A673 (cell line): ENCODE data around the gene TPH2.

ENCODE experiments used
- EZH2 ChIP-seq: fragments of 200-600 bp; sonication (generic); IDR thresholded peaks from 2 replicates; pipeline ENCODE4 v1.6.1; 2017; ENCODE audit warnings: borderline replicate concordance, low read depth, mild to moderate bottlenecking, mixed read lengths, antibody characterized with exemption, low read length; ENCODE audit not compliant: poor library complexity, severe bottlenecking
- TF ChIP-seq, protein P1 (sequence below): fragments of 300-800, 200-600 bp; sonication (generic); conservative IDR thresholded peaks from 2 replicates; pipeline ENCODE4 v1.5.1; 2017; ENCODE audit warnings: low read depth, mild to moderate bottlenecking, antibody characterized with exemption, low read length, moderate library complexity, mixed read lengths

DNA sequence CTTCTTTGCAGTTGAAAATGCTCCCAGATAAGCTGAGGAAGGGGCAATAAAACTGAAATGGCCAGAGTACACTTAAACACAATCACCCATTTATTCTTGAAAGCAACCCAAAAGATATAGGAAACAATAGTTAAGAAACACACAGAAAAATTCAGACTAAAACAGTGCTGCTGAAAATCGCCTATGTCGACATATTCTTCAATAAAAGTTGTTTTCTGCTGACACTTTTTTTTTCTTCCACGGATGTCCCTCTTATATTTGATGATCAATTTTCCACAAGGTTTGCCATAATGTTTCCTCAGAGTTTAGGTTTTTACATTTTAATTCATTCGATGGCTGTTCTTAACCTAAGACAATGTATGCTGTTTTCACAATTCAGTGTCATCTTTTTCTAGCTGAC lies 74.2 kb downstream of the TPH2 start:
- TF ChIP-seq, protein P1, sequence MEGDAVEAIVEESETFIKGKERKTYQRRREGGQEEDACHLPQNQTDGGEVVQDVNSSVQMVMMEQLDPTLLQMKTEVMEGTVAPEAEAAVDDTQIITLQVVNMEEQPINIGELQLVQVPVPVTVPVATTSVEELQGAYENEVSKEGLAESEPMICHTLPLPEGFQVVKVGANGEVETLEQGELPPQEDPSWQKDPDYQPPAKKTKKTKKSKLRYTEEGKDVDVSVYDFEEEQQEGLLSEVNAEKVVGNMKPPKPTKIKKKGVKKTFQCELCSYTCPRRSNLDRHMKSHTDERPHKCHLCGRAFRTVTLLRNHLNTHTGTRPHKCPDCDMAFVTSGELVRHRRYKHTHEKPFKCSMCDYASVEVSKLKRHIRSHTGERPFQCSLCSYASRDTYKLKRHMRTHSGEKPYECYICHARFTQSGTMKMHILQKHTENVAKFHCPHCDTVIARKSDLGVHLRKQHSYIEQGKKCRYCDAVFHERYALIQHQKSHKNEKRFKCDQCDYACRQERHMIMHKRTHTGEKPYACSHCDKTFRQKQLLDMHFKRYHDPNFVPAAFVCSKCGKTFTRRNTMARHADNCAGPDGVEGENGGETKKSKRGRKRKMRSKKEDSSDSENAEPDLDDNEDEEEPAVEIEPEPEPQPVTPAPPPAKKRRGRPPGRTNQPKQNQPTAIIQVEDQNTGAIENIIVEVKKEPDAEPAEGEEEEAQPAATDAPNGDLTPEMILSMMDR, result no peak
- no peak for TF ChIP-seq EZH2
